ENCODE data around the gene ARID4B.
"Not testable (repeated sequence)": the region's sequence is repeated elsewhere in the genome, so short reads cannot be mapped to it uniquely, and the experiment has no call there.

Gene ARID4B, protein sequence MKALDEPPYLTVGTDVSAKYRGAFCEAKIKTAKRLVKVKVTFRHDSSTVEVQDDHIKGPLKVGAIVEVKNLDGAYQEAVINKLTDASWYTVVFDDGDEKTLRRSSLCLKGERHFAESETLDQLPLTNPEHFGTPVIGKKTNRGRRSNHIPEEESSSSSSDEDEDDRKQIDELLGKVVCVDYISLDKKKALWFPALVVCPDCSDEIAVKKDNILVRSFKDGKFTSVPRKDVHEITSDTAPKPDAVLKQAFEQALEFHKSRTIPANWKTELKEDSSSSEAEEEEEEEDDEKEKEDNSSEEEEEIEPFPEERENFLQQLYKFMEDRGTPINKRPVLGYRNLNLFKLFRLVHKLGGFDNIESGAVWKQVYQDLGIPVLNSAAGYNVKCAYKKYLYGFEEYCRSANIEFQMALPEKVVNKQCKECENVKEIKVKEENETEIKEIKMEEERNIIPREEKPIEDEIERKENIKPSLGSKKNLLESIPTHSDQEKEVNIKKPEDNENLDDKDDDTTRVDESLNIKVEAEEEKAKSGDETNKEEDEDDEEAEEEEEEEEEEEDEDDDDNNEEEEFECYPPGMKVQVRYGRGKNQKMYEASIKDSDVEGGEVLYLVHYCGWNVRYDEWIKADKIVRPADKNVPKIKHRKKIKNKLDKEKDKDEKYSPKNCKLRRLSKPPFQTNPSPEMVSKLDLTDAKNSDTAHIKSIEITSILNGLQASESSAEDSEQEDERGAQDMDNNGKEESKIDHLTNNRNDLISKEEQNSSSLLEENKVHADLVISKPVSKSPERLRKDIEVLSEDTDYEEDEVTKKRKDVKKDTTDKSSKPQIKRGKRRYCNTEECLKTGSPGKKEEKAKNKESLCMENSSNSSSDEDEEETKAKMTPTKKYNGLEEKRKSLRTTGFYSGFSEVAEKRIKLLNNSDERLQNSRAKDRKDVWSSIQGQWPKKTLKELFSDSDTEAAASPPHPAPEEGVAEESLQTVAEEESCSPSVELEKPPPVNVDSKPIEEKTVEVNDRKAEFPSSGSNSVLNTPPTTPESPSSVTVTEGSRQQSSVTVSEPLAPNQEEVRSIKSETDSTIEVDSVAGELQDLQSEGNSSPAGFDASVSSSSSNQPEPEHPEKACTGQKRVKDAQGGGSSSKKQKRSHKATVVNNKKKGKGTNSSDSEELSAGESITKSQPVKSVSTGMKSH (N-terminal part only)

DNA sequence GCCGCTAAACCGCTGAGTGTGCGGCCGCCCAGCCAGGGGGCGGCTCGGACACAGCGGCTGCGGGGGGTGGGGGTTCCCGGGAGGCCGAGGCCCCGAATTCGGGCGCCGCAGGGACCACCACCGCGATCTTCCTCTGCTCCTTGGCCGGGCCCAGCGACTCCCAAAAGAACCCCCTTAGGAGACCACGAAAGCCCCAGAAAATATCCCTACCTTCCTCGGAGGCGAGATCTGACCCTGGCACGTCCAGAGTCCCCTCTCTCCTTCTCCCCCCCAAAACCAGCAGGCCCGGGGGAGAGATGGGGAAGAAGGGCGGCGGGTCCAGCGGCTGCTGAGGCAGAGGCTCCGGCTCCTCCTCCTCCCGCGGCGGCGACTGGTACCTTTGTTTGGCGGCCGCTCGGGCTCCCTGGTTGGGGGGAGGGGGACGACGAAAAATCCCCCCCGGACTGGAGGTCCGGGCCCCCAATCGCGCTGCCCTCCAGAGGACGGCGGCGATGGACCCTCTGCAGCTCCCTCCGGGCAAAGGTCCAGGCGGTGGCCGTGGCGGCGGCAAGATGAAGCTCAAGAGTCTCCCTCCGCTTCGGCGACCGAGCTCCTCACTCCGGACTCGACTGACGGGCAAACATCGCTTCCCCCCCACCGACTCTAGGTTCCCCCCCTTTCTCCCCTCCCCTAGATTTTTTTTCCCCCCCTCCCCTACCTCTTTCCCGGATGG, at the start of gene ARID4B:
ARID4B (minus strand) TSS at position 621 of the 712 bp plus-strand sequence. CDS start 1,260 bp downstream, outside the sequence.
- DNase-seq: no peak

DNA sequence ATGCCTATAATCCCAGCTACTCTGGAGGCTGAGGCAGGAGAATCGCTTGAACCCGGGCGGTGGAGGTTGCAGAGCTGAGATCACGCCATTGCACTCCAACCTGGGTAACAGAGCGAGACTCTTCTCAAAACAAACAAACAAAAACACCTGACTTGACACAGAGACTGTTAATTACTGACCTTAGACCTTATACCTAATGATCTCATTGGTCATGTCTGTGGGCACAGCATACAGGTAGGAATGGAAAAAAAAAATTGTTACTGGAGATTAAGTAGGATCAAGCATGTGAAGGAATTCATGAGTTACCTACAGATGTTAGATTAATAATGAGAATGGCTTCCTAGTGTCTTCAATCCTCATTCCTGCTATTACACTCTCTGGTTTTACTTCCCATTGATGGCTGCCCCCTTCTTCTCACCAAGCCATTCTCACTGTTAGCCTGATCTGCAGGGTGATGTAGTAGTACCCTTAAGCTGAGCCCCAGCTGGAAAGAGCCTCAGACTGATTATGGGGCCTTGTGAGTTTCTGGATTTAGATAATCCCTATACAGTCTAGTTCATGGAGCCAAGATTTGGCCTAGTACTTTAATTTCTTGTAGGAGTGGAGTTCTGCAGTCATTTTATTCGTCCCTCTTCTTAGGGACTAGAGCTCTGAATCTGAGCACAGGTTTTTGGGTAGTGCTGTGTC, 48.1 kb upstream of the ARID4B start:
- no peak for DNase-seq

DNA sequence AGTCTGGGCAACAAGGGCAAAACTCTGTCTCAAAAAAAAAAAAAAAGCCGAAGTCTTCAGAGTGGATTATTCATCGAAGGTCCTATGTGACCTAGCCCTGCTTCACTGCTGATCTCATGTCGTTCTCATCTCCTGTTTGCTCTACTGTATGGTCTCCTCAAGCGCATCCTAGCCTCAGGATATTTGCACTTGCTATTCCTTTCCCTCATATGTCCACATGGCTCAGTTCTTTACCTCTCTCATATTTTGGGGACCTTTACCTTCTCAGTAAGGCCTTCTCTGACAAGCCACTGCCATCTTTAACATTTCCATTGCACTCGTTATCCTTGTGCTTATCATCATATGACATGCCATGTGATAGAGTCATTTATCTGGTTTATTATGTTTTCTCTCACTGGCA, 41.8 kb upstream of the ARID4B start:
- no peak for DNase-seq

DNA sequence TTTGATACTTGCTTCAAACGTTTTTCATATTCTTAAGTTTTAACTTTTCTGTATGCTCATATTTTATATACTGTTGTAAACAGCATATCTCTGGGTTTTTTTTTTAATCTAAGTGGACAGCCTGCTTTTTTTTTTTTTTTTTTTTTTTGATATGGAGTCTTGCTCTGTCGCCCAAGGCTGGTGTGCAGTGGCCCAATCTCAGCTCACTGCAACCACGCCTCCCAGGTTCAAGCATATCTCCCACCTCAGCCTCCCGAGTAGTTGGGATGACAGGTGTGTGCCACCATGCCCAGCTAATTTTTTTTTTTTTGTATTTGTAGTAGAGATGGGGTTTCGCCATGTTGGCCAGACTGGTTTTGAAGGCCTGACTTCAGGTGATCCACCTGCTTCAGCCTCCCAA, 40.4 kb upstream of the ARID4B start:
- DNase-seq: no peak

DNA sequence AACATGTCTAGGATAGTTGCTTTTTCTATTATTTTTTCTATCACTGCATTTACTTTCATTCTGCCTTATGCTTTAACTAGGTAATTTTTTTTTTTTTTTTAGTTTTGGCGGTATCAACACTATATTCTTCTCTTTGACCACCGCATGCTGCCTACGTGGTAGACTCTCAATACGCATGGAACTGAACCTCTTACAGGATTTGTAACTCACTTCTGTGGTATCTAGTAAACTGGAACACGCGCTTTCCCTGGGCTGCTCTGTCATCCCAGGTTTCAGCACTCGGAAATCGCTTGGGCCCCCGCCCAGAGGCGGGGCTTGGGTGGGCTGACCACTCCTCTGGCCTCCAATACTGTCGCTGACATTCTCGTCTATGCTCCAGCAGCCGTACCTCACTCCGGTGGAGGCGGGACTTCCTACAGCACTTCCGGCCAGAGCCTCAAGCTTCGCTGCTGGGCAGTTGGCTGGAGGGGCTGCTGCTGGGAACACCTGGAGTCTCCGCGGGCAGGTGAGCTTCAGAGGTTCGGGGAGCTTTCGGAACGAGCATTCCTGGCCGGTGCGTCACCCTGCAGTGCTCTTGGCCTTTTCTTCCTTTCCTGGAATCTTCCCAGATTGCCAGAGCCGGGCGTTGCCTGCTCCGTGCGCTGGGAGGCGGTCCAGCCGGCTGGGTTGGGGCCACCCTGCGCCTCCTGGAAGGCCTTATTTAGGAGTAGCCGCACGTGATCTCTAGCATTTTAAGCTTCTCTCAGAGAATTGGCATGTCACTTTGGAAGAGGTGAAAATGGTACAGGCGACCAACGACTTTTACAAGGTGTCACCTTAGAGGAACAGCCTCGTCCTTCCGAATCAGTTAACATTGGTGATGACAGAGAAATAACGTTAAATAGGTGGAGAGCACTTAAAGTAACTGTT, 39.3 kb upstream of the ARID4B start, which contains the start of gene TBCE:
TBCE (plus strand) TSS at position 428 of the 909 bp plus-strand sequence. CDS start 12,623 bp downstream, outside the sequence.
- peak; percentile 92 to 98 (median 95) for DNase-seq

DNA sequence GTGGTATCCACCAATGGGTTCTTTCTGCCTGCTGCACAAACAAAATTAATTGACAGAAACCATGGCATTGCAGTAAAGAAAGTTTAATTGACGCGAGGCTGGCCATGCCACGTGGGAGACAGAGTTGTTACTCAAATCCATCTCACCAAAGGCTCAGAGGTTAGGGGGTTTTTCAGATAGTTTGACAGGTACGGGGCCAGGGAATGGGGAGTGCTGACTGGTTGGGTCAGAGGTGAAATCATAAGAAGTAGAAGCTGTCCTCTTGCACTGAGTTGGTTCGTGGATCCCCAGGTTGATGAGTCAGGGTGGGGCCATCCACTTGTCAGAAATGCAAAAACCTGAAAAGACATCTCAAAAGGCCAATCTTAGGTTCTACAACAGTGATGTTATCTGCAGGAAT, 38.3 kb upstream of the ARID4B start:
- DNase-seq: no peak

DNA sequence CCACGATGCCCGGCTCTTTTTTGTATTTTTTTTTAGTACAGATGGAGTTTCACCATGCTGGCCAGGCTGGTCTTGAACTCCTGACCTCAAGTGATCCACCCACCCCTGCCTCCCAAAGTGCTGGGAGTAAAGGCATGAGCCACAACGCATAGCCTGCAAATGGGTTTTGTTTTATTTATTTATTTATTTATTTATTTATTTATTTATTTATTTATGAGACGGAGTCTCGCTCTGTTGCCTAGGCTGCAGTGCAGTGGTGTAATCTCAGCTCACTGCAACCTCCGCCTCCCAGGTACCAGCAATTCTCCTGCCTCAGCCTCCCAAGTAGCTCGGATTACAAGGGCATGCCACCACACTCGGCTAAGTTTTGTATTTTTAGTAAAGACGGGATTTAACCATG, 36.2 kb upstream of the ARID4B start:
- not testable (repeated sequence) for DNase-seq

DNA sequence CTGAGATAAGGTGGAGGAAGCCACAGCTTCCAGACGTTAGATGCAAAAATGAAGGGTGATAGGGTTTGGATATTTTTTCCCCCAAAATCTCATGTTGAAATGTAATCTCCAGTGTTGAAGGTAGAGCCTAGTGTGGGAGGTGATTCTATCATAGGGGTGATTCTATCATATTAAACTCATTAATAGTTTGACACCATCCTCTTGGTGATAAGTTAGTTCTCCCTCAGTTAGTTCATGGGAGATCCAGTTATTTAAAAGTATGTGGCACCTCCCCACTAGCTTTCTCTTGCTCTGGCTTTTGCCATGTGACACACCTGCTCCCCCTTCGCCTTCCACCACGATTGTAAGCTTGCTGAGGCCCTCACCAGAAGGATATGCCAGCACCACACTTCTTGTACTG, 30.9 kb upstream of the ARID4B start:
- no peak for DNase-seq

DNA sequence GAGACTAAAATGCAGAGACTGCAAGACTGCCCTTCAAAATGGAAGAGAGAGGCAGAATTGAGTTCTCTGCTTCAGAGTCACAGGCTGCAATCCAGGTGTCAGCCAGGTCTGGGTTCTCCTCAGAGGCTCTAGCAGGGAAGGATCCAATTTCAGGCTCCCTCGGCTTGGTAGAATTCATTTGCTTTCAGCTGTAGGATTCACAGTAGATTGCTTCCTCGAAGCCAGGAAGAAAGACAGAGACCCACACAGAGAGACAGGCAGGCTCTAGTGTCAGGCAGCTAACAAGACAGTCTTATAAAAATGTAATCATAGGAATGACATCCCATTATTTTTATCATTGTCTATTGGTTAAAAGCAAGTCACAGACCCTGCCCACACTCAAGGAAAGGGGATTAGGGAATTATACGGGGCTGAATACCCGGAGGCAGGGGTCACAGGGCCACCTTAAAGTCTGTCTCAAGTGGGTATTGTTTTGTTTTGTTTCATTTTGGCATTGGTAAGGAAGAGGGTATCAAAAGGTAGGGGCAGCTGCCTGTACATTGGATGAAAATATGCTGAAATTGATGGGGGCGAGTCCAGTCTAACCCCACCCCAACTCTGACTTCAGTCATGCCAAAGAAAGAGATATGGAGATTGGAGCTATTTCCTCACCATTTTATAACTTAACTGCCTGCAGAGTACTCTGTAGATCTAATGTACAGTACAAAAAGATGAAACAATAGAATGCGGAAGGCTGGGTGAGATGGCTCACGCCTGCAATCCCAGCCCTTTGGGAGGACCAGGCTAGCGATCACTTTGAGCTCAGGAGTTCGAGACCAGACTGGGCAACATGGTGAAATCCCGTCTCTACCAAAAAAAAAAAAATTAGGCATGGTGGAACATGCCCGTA, 29.8 kb upstream of the ARID4B start:
- DNase-seq: peak in 1 of 3 experiments; percentile 27

DNA sequence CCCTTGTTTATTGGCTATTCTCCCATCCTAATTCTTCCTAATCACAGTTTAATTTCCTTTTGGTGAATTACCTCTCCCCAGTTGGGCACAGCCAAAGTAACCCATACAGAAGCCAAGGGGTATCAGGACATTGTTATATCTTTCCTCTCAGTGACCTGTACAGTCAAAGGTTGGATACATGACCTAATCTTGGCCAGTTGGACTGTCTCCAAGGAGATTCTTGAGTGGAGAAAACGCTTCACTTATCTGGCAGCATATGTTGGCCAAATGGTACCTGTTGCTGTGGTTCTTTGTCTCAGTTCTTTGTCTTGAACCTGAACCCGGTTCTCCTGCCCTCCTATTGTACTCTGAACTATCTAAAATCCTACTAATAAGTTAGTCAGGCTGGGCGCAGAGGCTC, 23.9 kb upstream of the ARID4B start:
- no peak for DNase-seq

DNA sequence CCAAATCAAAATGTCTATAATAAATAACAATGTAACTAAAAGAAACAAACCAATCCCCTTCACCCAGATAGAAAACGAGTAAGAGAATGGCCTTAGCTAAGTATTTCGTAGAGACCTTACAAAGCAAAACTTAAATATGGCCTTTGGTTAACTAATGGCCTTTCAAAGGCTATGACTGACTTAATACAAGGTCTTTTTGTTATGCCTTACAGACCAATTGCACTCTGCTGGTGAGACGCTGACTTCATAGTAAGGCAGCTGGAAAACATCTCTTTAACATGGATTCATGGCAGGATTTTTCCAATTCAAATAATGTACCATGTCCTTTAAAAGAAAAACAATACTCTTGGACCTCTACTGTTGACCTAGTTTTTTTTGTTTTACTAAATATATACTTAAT, 23.5 kb upstream of the ARID4B start:
- no peak for DNase-seq

DNA sequence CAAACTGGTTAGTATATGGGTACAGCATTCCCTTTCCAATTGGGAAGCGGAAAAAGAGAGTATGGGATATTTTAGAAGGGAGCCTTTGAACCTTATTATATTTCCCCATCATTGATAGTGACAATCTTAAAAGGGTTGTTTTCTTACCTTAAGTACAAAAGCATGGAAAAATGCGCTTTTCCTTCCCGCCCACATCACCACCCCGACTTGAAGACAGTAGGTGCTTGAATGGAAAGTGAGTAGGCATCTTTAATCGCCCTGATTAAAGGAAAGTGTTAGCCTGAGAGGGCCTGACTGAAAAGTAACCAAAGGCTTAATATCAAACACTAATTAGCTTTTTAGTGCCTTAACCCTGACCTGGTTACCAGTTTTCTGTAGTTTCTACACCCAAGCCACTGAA, 15.7 kb upstream of the ARID4B start:
- no peak for DNase-seq

DNA sequence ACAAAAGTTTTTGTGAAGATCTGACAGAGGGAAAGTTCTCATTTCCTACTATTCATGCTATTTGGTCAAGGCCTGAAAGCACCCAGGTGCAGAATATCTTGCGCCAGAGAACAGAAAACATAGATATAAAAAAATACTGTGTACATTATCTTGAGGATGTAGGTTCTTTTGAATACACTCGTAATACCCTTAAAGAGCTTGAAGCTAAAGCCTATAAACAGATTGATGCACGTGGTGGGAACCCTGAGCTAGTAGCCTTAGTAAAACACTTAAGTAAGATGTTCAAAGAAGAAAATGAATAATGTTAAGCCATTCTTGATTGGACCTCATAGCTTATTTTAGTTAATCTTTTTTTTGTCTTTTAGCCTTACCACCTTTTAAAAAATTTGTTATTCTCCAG, 14.5 kb upstream of the ARID4B start:
- DNase-seq: no peak

DNA sequence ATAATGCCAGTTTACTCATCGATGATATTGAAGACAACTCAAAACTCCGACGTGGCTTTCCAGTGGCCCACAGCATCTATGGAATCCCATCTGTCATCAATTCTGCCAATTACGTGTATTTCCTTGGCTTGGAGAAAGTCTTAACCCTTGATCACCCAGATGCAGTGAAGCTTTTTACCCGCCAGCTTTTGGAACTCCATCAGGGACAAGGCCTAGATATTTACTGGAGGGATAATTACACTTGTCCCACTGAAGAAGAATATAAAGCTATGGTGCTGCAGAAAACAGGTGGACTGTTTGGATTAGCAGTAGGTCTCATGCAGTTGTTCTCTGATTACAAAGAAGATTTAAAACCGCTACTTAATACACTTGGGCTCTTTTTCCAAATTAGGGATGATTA, 14.1 kb upstream of the ARID4B start:
- no peak for DNase-seq

DNA sequence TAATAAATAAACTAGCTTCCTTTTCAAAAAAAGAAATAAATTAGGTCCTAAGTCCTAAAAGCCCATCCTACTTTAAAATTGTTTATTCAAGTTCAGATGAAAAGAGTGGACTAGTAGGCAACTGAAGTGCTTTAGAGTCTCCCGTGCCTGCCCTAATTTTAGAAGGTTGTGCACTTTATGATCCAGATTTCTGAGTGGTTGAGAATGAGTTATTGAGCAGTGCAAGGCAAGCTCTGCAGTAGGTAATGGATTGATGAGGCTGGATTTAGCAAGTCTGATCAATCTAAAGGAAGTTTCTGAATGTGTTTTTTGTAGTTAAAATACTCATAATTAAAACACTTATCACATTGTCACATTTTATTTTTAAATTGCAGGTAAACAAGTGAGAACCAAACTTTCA, 13.4 kb upstream of the ARID4B start:
- DNase-seq: no peak

DNA sequence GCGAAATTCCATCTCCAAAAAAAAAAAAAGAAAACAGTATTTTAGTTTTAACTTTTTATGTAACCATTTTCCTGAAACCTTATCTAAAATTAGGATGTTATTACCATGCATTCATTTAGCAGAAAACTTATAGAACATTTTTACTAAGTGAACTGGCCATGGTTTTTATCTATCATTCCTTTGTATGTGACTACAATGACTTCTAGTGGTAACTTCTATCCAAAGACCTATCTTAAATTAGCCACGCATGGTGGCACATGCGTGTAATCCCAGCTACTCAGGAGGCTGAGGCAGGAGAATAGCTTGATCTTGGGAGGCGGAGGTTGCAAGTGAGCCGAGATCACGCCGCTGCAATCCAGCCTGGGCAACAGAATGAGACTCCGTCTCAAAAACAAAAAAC, 11.8 kb upstream of the ARID4B start:
- DNase-seq: no peak

DNA sequence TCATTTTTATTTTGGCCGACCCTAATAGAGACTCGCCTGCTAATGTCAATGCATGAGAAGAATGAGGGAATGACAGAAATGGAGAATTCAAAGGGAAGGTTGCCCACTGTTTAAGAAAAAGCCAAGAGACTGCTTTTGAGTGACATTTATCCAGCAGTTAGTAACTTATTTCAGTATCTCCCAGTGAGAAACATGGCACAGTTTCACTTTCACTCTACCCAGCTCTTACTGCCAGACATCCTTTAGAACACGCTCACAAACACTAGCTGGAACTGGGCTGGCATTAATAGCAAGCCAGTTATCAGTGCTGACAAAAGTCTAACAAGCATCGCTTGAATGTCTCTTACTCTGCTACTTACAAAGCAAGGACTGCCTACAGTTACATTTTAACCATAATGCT, 8.9 kb upstream of the ARID4B start:
- no peak for DNase-seq

DNA sequence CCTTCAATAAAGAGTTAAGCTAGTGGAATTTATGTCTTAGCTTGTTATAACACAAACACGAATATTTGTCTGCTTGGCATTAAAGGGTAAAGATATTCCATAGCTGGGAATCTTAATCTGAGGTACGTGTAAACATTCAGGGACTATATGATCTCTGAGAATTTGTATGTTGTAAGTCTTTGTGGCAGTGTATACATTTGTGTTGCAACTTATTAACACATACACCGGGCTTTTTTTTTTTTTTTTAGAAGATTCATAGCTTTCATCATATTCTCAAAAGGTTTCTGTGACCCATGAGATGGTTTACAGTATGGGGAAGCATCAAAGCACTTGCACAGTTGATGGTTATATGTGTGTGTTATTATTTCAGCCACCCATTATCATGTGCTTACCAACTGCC, 3.4 kb upstream of the ARID4B start:
- DNase-seq: no peak

DNA sequence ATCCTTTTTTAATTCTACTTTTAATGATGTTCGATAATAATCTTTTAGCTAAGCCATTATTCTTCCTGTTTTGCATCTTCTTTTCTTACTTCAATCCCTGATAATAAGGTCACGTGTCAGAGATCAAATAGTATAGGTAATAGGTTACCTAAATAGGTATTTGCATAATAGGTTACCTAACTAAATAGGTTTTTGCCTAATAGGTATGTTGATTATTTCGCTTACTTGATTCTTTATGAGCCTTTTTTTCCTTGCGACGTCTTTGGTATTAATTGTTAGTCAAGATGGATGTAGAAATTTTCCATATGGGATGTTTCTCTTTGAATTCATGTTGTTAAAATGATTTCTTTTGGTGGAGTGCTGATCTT, 2.9 kb upstream of the ARID4B start:
- DNase-seq: no peak

Data from NCI-H1417 (cell line).